Stimulated activated CD4-positive, alpha-beta T cell treated with anti-CD3 and anti-CD28 coated beads, Interleukin-4, amount 100 ng/mL, for 48 hours (primary cell): Measurements from ENCODE around the gene ACSL6.

Experiments used
- DNase-seq, 2 donors: peaks; one replicate each; pipeline ENCODE4 v3.0.0-alpha.2; 2020; ENCODE audit warnings: low read depth in 2 of 2

ACSL6 gene

GRCh38 chr5:131979816-131980215 is 31.6 kb downstream of the ACSL6 start:
- DNase-seq = no peak

- no peak for DNase-seq
Observed at GRCh38 chr5:131977212-131977604, 34.2 kb downstream of the ACSL6 start.

GRCh38 chr5:131976414-131977211 is 34.8 kb downstream of the ACSL6 start:
- no peak for DNase-seq

GRCh38 chr5:131974956-131975726 is 36.3 kb downstream of the ACSL6 start:
- no peak for DNase-seq

- no peak for DNase-seq
Observed at GRCh38 chr5:131974622-131974955, 36.9 kb downstream of the ACSL6 start.

GRCh38 chr5:131974016-131974415 is 37.4 kb downstream of the ACSL6 start:
- DNase-seq = no peak

GRCh38 chr5:131973089-131973712 is 38.3 kb downstream of the ACSL6 start:
- no peak for DNase-seq

GRCh38 chr5:131968396-131968954 is 43.0 kb downstream of the ACSL6 start:
- DNase-seq = no peak

GRCh38 chr5:131966551-131966950 is 44.9 kb downstream of the ACSL6 start:
- no peak for DNase-seq

- DNase-seq = no peak
Observed at GRCh38 chr5:131965826-131966415, 45.5 kb downstream of the ACSL6 start.

- DNase-seq = no peak
Observed at GRCh38 chr5:131959906-131960305, 51.6 kb downstream of the ACSL6 start.

- DNase-seq = no peak
Observed at GRCh38 chr5:131959136-131959535, 52.3 kb downstream of the ACSL6 start.

- DNase-seq = no peak
Observed at GRCh38 chr5:131957721-131958441, 53.6 kb downstream of the ACSL6 start.

- DNase-seq = no peak
Observed at GRCh38 chr5:131953969-131954368, 57.5 kb downstream of the ACSL6 start.

GRCh38 chr5:131952301-131952857 is 59.1 kb downstream of the ACSL6 start:
- DNase-seq = no peak

- no peak for DNase-seq
Observed at GRCh38 chr5:131950706-131951105, 60.8 kb downstream of the ACSL6 start.

GRCh38 chr5:131947445-131947844 is 64.0 kb downstream of the ACSL6 start:
- DNase-seq = no peak

- no peak for DNase-seq
Observed at GRCh38 chr5:131945551-131946168, 65.8 kb downstream of the ACSL6 start, which contains the start of gene MEIKIN. MEIKIN (minus strand) TSS chr5:131945663; CDS start chr5:131945505, 158 bp downstream.

GRCh38 chr5:131944702-131945550 is 66.5 kb downstream of the ACSL6 start:
- no peak for DNase-seq

GRCh38 chr5:131943916-131944315 is 67.5 kb downstream of the ACSL6 start:
- no peak for DNase-seq
